ENCODE data around the gene ZFHX2. TPM values are rescaled to one million over a fixed set of nuclear protein-coding genes. Genes with fewer than 3 reads are reported as not detected.

The ZFHX2 gene
- total RNA-seq, 1 donor from 2014 or later: not detected

DNA sequence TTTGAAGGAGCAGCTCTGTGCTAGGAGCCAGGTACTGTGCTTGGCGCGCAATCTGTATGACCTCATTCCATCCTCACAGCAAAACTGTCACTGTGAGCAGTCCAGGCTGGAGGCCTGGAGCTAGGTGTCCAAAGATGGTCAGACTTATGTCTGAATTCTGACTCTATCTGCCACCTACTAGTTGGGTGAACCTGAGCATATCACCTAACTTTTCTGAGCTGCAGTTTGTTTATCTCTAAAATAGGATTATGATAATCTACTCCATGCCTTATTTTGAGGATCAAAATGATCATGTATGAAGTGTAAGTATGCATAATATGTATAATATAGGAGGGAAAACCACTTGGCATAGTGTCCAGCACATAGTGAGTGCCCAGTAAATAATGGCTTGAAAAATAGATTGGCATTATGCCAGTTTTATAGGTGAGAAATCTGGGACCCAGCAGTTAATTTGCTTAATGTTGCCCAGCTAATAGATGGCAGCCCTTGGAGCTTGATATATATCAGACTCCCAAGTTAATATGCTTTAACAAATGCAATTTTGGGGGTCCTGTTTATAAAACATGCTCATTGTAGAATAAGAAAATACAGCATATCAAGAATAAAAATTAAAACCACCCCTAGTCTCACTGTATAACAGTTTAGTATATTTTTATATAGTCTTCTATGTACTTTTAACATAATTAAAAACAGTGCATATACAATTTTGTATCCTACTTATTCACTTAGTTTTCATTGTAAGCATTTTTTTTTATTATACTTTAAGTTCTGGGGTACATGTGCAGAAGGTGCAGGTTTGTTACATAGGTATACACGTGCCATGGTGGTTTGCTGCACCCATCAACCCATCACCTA lies 31.6 kb upstream of the ZFHX2 start:
- Histone ChIP-seq H3K36me3 (ENCODE audit: control insufficient read depth in 3 of 3, insufficient read depth in 3 of 3, low read length in 3 of 3) (no peaks in the 10 kb centered on the region), H3K9me3 (ENCODE audit: control insufficient read depth in 3 of 3, low read length in 3 of 3) (no peaks in the 10 kb centered on the region), H3K27me3 (ENCODE audit: control insufficient read depth in 3 of 3, insufficient read depth in 3 of 3, low read length in 3 of 3) (peaks cover 23 to 36% (median 27%) of the 10 kb centered on the region in 3 donors), H3K4me1 (ENCODE audit: control insufficient read depth in 3 of 3, insufficient read depth in 3 of 3, low read length in 3 of 3) (no peaks in the 10 kb centered on the region), H3K4me3 (ENCODE audit: low read length in 3 of 3) (no peak overlapping the region), H3K27ac (ENCODE audit: low read depth, low read length) (no peak overlapping the region), H3K9ac (ENCODE audit: low read depth in 1 of 3, low read length in 3 of 3) (no peak overlapping the region)

DNA sequence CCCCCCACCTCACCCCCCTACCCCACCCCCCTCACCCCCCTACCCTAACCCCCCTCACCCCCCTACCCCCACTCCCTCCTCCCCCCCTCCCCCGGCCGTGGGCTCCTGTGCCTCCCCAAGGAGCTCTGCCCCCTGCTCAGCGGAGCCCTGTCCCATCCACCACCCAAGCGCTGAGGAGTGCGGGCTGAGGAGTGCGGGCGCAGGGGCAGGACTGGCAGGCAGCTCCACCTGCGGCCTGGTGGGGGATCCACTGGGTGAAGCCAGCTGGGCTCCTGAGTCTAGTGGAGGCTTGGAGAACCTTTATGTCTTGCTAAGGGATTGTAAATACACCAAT lies 29.4 kb upstream of the ZFHX2 start:
- Histone ChIP-seq H3K4me1 (ENCODE audit: control insufficient read depth in 3 of 3, insufficient read depth in 3 of 3, low read length in 3 of 3) (peaks cover 0 to 6% (median 0%) of the 10 kb centered on the region in 3 donors), H3K4me3 (ENCODE audit: low read length in 3 of 3) (no peak overlapping the region), H3K27ac (ENCODE audit: low read depth, low read length) (no peak overlapping the region), H3K9me3 (ENCODE audit: control insufficient read depth in 3 of 3, low read length in 3 of 3) (no peaks in the 10 kb centered on the region), H3K27me3 (ENCODE audit: control insufficient read depth in 3 of 3, insufficient read depth in 3 of 3, low read length in 3 of 3) (peaks cover 42 to 52% (median 47%) of the 10 kb centered on the region in 3 donors), H3K36me3 (ENCODE audit: control insufficient read depth in 3 of 3, insufficient read depth in 3 of 3, low read length in 3 of 3) (no peaks in the 10 kb centered on the region), H3K9ac (ENCODE audit: low read depth in 1 of 3, low read length in 3 of 3) (no peak overlapping the region)

DNA sequence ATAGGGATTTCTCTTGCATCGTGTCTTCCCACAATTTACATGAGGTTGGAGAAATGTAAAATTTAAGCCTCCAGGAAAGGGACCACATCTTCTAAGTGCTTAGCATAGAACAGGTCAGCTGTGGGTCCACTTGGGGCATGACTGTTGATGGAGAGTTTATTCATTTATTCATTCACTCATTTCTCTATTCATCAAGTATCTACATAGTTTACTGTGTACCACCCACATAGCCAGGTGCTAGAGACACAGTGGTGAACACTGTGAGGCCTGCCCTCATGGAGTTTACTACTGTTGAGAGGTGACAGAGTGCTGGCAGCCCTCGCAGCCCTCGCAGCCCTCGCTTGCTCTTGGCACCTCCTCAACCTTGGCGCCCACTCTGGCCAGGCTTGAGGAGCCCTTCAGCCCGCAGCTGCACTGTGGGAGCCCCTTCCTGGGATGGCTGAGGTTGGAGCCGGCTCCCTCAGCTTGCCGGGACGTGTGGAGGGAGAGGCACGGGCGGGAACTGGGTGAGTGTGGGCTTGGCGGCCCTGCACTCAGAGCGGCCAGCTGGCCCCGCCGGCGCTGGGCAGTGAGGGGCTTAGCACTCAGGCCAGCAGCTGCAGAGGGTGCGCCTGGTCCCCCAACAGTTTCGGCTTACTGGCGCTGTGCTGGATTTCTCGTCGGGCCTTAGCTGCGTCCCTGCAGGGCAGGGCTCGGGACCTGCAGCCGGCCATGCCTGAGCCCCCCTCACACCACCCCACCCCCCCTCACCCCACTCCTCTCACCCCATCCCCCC lies 28.8 kb upstream of the ZFHX2 start:
- H3K27me3 ChIP-seq (ENCODE audit: control insufficient read depth in 3 of 3, insufficient read depth in 3 of 3, low read length in 3 of 3): peaks cover 48 to 57% (median 53%) of the 10 kb centered on the region in 3 donors
- H3K4me3 ChIP-seq (ENCODE audit: low read length in 3 of 3): no peak overlapping the region
- H3K9me3 ChIP-seq (ENCODE audit: control insufficient read depth in 3 of 3, low read length in 3 of 3): no peaks in the 10 kb centered on the region
- no peak overlapping the region for H3K27ac ChIP-seq (ENCODE audit: low read depth, low read length)
- peaks cover 0 to 6% (median 0%) of the 10 kb centered on the region in 3 donors for H3K4me1 ChIP-seq (ENCODE audit: control insufficient read depth in 3 of 3, insufficient read depth in 3 of 3, low read length in 3 of 3)
- H3K9ac ChIP-seq (ENCODE audit: low read depth in 1 of 3, low read length in 3 of 3): no peak overlapping the region
- no peaks in the 10 kb centered on the region for H3K36me3 ChIP-seq (ENCODE audit: control insufficient read depth in 3 of 3, insufficient read depth in 3 of 3, low read length in 3 of 3)

DNA sequence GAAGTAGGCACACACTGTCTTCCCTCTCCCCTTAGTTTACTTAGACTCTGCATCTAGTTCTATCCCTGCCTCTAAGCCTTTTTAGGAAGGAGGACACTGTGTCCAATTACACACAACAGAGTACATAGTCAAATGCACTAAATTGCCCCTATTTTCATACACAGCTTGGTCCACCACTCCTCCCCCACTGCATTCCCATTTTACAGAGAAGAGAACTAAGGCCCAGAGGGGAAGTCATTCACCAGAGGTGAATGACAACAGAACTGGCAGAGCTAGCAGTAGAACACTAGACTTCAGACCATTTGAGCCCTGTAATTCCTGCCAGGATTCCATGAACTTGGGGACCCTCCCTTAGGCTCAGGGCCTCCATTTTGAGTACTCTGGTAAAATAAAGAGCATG lies 28.2 kb upstream of the ZFHX2 start:
- Histone ChIP-seq H3K27me3 (ENCODE audit: control insufficient read depth in 3 of 3, insufficient read depth in 3 of 3, low read length in 3 of 3) (peaks cover 52 to 63% (median 56%) of the 10 kb centered on the region in 3 donors), H3K4me1 (ENCODE audit: control insufficient read depth in 3 of 3, insufficient read depth in 3 of 3, low read length in 3 of 3) (peaks cover 0 to 6% (median 0%) of the 10 kb centered on the region in 3 donors), H3K4me3 (ENCODE audit: low read length in 3 of 3) (no peak overlapping the region), H3K27ac (ENCODE audit: low read depth, low read length) (no peak overlapping the region), H3K9me3 (ENCODE audit: control insufficient read depth in 3 of 3, low read length in 3 of 3) (no peaks in the 10 kb centered on the region), H3K36me3 (ENCODE audit: control insufficient read depth in 3 of 3, insufficient read depth in 3 of 3, low read length in 3 of 3) (no peaks in the 10 kb centered on the region), H3K9ac (ENCODE audit: low read depth in 1 of 3, low read length in 3 of 3) (no peak overlapping the region)

DNA sequence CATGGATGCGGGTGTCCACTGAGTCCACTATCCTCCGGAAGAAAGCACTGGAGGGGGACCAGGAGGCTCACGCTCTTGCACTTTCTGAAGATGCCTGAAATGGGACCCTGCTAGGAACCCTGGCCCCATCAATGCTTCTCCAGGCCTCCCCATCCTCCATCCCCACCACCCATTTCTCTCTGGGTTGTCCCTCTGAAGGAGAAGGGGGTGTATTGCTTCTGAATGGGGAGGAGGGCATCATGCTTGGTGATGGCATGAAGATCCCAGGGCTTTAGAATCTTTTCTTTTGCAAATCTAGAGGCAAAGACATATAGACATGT lies 27.7 kb upstream of the ZFHX2 start:
- Histone ChIP-seq H3K9me3 (ENCODE audit: control insufficient read depth in 3 of 3, low read length in 3 of 3) (no peaks in the 10 kb centered on the region), H3K36me3 (ENCODE audit: control insufficient read depth in 3 of 3, insufficient read depth in 3 of 3, low read length in 3 of 3) (no peaks in the 10 kb centered on the region), H3K27me3 (ENCODE audit: control insufficient read depth in 3 of 3, insufficient read depth in 3 of 3, low read length in 3 of 3) (peaks cover 52 to 63% (median 56%) of the 10 kb centered on the region in 3 donors), H3K27ac (ENCODE audit: low read depth, low read length) (no peak overlapping the region), H3K9ac (ENCODE audit: low read depth in 1 of 3, low read length in 3 of 3) (no peak overlapping the region), H3K4me1 (ENCODE audit: control insufficient read depth in 3 of 3, insufficient read depth in 3 of 3, low read length in 3 of 3) (peaks cover 0 to 6% (median 0%) of the 10 kb centered on the region in 3 donors), H3K4me3 (ENCODE audit: low read length in 3 of 3) (no peak overlapping the region)

DNA sequence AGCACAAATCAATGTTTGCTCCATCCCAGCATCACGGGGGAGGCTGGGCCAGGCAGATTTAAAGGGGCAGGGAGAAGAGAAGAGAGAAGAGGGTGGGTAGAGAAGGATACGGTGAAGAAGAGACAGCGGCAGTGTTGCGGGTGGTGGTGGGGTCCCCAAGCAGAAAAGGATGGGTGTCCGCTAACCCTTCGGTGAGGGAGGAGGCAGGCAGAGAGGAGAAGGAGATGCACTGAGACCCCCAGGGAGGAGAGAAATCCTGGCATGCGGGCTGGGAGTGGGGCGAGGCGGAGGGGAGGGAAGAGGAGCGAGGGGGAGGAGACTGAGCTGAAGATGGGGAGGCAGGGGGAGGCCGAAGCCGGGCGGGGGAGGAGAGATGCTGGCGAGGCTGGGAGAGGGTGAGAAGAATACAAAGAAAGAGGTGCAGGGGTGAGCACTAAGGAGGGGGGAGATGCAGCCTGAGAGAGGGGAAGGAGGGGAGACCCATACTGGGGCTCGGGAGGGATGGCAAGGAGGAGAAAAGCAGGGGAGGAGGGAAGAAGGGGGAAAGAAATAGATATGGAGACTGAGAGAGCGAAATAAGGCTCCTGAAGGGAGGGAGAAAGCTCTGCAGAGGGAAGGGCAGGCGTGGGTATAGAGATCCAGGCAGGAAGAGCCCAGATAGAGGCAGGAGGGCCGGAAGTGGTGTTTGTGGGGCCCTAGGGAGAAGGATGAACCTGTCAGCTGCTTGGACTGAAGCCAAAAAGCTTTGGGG lies 27.2 kb upstream of the ZFHX2 start, which contains the start of gene JPH4:
Gene JPH4, minus strand, starts transcription at position 231 of the 751 bp plus-strand sequence. CDS start 1,337 bp downstream, outside the sequence.
- Histone ChIP-seq H3K9ac (ENCODE audit: low read depth in 1 of 3, low read length in 3 of 3) (no peak within 1 kb of the TSS), H3K4me1 (ENCODE audit: control insufficient read depth in 3 of 3, insufficient read depth in 3 of 3, low read length in 3 of 3) (peaks cover 0 to 6% (median 0%) of the 10 kb centered on the region in 3 donors), H3K27me3 (ENCODE audit: control insufficient read depth in 3 of 3, insufficient read depth in 3 of 3, low read length in 3 of 3) (peaks cover 52 to 63% (median 56%) of the 10 kb centered on the region in 3 donors), H3K4me3 (ENCODE audit: low read length in 3 of 3) (no peak within 1 kb of the TSS), H3K27ac (ENCODE audit: low read depth, low read length) (no peak within 1 kb of the TSS), H3K9me3 (ENCODE audit: control insufficient read depth in 3 of 3, low read length in 3 of 3) (no peaks in the 10 kb centered on the region), H3K36me3 (ENCODE audit: control insufficient read depth in 3 of 3, insufficient read depth in 3 of 3, low read length in 3 of 3) (no peaks in the 10 kb centered on the region)

DNA sequence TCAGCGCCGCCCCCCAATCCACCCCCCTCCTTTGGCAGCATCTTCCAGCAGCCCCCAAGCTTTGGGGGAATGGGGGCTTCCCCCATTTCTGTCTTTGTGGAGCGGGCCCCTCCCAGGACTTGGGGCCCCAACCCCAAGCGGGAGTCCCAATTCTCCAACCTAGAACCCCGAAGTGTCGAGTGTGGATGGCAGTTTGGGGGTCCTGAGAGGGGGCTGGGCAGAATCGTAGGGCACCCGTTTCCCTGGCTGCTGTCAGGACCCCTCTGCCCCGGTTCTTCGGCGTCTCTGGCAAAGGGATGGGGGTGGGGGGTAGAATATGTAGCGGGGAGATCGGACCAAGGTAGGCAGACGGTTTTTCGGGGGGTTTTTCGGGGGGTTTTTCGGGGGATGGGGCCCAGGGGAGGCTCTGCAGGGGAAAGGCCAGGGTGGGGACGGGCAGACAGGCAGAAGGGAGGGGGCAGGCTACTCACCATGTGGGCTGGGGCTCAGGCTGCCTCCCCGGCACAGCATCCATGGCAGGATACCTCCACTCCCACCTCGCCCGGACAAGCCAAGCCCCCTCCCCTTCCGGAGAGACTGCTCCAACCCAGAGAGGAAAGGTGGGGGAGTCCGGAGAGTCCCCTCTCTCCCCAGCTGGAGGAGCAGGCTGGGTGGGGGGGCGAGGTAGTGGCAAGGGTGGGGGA lies 26.3 kb upstream of the ZFHX2 start:
- Histone ChIP-seq H3K27ac (ENCODE audit: low read depth, low read length) (no peak overlapping the region), H3K9ac (ENCODE audit: low read depth in 1 of 3, low read length in 3 of 3) (no peak overlapping the region), H3K4me1 (ENCODE audit: control insufficient read depth in 3 of 3, insufficient read depth in 3 of 3, low read length in 3 of 3) (peaks cover 0 to 6% (median 4%) of the 10 kb centered on the region in 3 donors), H3K36me3 (ENCODE audit: control insufficient read depth in 3 of 3, insufficient read depth in 3 of 3, low read length in 3 of 3) (no peaks in the 10 kb centered on the region), H3K9me3 (ENCODE audit: control insufficient read depth in 3 of 3, low read length in 3 of 3) (no peaks in the 10 kb centered on the region), H3K4me3 (ENCODE audit: low read length in 3 of 3) (no peak overlapping the region), H3K27me3 (ENCODE audit: control insufficient read depth in 3 of 3, insufficient read depth in 3 of 3, low read length in 3 of 3) (peaks cover 59 to 69% (median 61%) of the 10 kb centered on the region in 3 donors)

DNA sequence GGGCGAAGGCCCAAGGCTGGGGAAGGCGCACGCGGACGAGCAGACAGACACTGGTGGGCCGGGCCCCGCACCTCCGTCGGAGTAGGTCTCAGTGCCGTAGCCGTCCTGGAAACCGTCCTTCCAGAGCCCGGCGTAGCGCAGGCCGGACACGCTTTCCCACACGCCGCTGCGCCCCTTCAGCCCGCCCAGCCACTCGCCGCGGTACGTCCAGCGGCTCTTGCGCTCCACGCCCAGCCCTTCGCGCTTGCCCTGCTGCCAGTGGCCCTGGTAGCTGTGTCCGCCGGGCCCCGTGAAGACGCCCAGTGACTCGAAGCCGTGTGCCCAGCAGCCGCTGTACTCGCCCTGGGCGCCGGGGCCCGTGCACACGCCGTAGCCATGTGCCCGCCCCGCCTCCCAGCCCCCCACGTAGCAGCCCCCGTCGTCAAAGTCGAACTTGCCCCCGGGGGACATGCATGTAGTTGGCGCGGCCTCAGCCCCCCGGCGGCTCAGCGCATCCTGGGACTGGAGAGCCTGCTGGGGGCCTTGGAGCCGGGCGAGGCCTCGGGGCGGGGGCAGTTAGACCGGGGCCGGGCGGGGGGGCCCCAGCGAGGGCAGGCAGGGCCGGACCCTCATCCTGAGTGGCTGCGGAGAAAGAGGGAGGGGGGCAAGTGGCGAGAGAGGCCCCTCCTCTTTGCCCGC lies 25.6 kb upstream of the ZFHX2 start:
- H3K36me3 ChIP-seq (ENCODE audit: control insufficient read depth in 3 of 3, insufficient read depth in 3 of 3, low read length in 3 of 3): no peaks in the 10 kb centered on the region
- H3K4me3 ChIP-seq (ENCODE audit: low read length in 3 of 3): peak overlapping the region in 2 of 3 donors; percentile 29 to 36
- no peak overlapping the region for H3K27ac ChIP-seq (ENCODE audit: low read depth, low read length)
- H3K4me1 ChIP-seq (ENCODE audit: control insufficient read depth in 3 of 3, insufficient read depth in 3 of 3, low read length in 3 of 3): peaks cover 0 to 10% (median 6%) of the 10 kb centered on the region in 3 donors
- peaks cover 64 to 68% (median 66%) of the 10 kb centered on the region in 3 donors for H3K27me3 ChIP-seq (ENCODE audit: control insufficient read depth in 3 of 3, insufficient read depth in 3 of 3, low read length in 3 of 3)
- H3K9me3 ChIP-seq (ENCODE audit: control insufficient read depth in 3 of 3, low read length in 3 of 3): no peaks in the 10 kb centered on the region
- no peak overlapping the region for H3K9ac ChIP-seq (ENCODE audit: low read depth in 1 of 3, low read length in 3 of 3)
